H9 (cell line): ENCODE measurements around the gene FUT8. TPM values are rescaled to one million over a fixed set of nuclear protein-coding genes. Genes with fewer than 3 reads are reported as not detected.

Experiments used
- DNase-seq: peaks from one replicate; pipeline ENCODE4 v3.0.0-alpha.2; 2017
- H2AFZ ChIP-seq: one replicate; pipeline ENCODE4 v1.6.1; 2013; ENCODE audit warnings: mild to moderate bottlenecking, low read length, control low read depth, moderate library complexity
- H2AK5ac ChIP-seq: 2 replicates; pipeline ENCODE4 v1.6.1; 2013; ENCODE audit warnings: low read length, control low read depth, mixed read lengths; ENCODE audit not compliant: insufficient read length
- H2BK120ac ChIP-seq: one replicate; pipeline ENCODE4 v1.6.1; 2013; ENCODE audit warnings: low read depth, mild to moderate bottlenecking, low read length, control low read depth, inconsistent platforms; ENCODE audit not compliant: poor library complexity, severe bottlenecking
- H2BK12ac ChIP-seq: 2 replicates; pipeline ENCODE4 v1.6.1; 2013; ENCODE audit warnings: low read length, control low read depth, mixed read lengths, low read depth; ENCODE audit not compliant: insufficient read length
- H2BK15ac ChIP-seq: 2 replicates; pipeline ENCODE4 v1.6.1; 2013; ENCODE audit warnings: low read depth, low read length, control low read depth
- H2BK20ac ChIP-seq: one replicate; pipeline ENCODE4 v1.6.1; 2013; ENCODE audit warnings: low read depth, mild to moderate bottlenecking, low read length, control low read depth, inconsistent platforms; ENCODE audit not compliant: poor library complexity, severe bottlenecking
- H2BK5ac ChIP-seq: 2 replicates; pipeline ENCODE4 v1.6.1; 2013; ENCODE audit warnings: low read length, control low read depth, mixed read lengths; ENCODE audit not compliant: insufficient read length
- H3K14ac ChIP-seq: 2 replicates; pipeline ENCODE4 v1.6.1; 2013; ENCODE audit warnings: low read length, control low read depth; ENCODE audit not compliant: insufficient read depth
- H3K18ac ChIP-seq: 2 replicates; pipeline ENCODE4 v1.6.1; 2013; ENCODE audit warnings: low read depth, mild to moderate bottlenecking, mixed read lengths, low read length, control low read depth; ENCODE audit not compliant: insufficient read length
- H3K23ac ChIP-seq: 2 replicates; pipeline ENCODE4 v1.6.1; 2013; ENCODE audit warnings: low read length, control low read depth, mixed read lengths, low read depth; ENCODE audit not compliant: insufficient read length
- H3K23me2 ChIP-seq: 2 replicates; pipeline ENCODE4 v1.6.1; 2013; ENCODE audit warnings: low read depth, mild to moderate bottlenecking, mixed read lengths, low read length, control low read depth; ENCODE audit not compliant: insufficient read length, poor library complexity, severe bottlenecking
- H3K27ac ChIP-seq: 2 replicates; pipeline ENCODE4 v1.5.1; 2013; ENCODE audit warnings: low read length, control low read depth, mixed read lengths, low read depth; ENCODE audit not compliant: insufficient read length
- H3K27me3 ChIP-seq: 2 replicates; pipeline ENCODE4 v1.6.1; 2013; ENCODE audit warnings: low read length, control low read depth, inconsistent platforms; ENCODE audit not compliant: insufficient read depth
- H3K4ac ChIP-seq: 2 replicates; pipeline ENCODE4 v1.6.1; 2013; ENCODE audit warnings: low read depth, mild to moderate bottlenecking, control low read depth, inconsistent platforms, low read length, moderate library complexity
- H3K4me1 ChIP-seq: 2 replicates; pipeline ENCODE4 v1.6.1; 2013; ENCODE audit warnings: low read length, control low read depth, inconsistent platforms; ENCODE audit not compliant: insufficient read depth
- H3K4me2 ChIP-seq: 2 replicates; pipeline ENCODE4 v1.6.1; 2013; ENCODE audit warnings: low read length, control low read depth, mixed read lengths; ENCODE audit not compliant: insufficient read length, insufficient read depth
- H3K56ac ChIP-seq: 2 replicates; pipeline ENCODE4 v1.6.1; 2013; ENCODE audit warnings: low read depth, mild to moderate bottlenecking, mixed read lengths, low read length, control low read depth; ENCODE audit not compliant: insufficient read length
- H3K79me1 ChIP-seq: 2 replicates; pipeline ENCODE4 v1.6.1; 2013; ENCODE audit warnings: low read depth, mild to moderate bottlenecking, moderate library complexity, low read length, control low read depth, inconsistent platforms; ENCODE audit not compliant: insufficient read depth, poor library complexity, severe bottlenecking
- H3K79me2 ChIP-seq: 2 replicates; pipeline ENCODE4 v1.6.1; 2013; ENCODE audit warnings: low read length, control low read depth, inconsistent platforms; ENCODE audit not compliant: insufficient read depth
- H3K9ac ChIP-seq: 2 replicates; pipeline ENCODE4 v1.6.1; 2013; ENCODE audit warnings: low read length, control low read depth, mixed read lengths; ENCODE audit not compliant: insufficient read length; ENCODE audit errors: extremely low read depth
- H3K9me3 ChIP-seq: one replicate; pipeline ENCODE4 v1.6.1; 2013; ENCODE audit warnings: low read depth, low read length, inconsistent platforms; ENCODE audit not compliant: control insufficient read depth
- H3T11ph ChIP-seq: one replicate; pipeline ENCODE4 v1.6.1; 2013; ENCODE audit warnings: mild to moderate bottlenecking, low read length, control low read depth, inconsistent platforms
- H4K20me1 ChIP-seq: one replicate; pipeline ENCODE4 v1.6.1; 2013; ENCODE audit not compliant: control insufficient read depth, insufficient read length, insufficient read depth
- H4K5ac ChIP-seq: 2 replicates; pipeline ENCODE4 v1.6.1; 2013; ENCODE audit warnings: low read depth, mild to moderate bottlenecking, mixed read lengths, low read length, control low read depth; ENCODE audit not compliant: insufficient read length
- H4K8ac ChIP-seq: replicated peaks from 2 replicates; pipeline ENCODE4 v1.6.1; 2013; ENCODE audit warnings: low read length, control low read depth, mixed read lengths, low read depth; ENCODE audit not compliant: insufficient read length
- H4K91ac ChIP-seq: 2 replicates; pipeline ENCODE4 v1.6.1; 2013; ENCODE audit warnings: low read depth, mild to moderate bottlenecking, moderate library complexity, mixed read lengths, low read length, control low read depth; ENCODE audit not compliant: insufficient read length
- H3K27ac Mint-ChIP-seq, 3 experiments: 2 replicates in 2 of 3; 3 replicates in 1 of 3; pipeline ENCODE4 v1.8.0; 2020 to 2021; ENCODE audit warnings: mixed read lengths in 3 of 3, mild to moderate bottlenecking in 1 of 3, moderate library complexity in 1 of 3
- H3K27me3 Mint-ChIP-seq: 2 replicates; pipeline ENCODE4 v1.8.0; 2021; ENCODE audit warnings: low read depth, mild to moderate bottlenecking, moderate library complexity, mixed read lengths
- H3K36me3 Mint-ChIP-seq, 3 experiments: 2 replicates in 2 of 3; 3 replicates in 1 of 3; pipeline ENCODE4 v1.8.0; 2020 to 2021; ENCODE audit warnings: low read depth in 3 of 3, mixed read lengths in 3 of 3; ENCODE audit not compliant: insufficient read depth in 1 of 3
- H3K4me1 Mint-ChIP-seq, 2 experiments: 2 replicates each; pipeline ENCODE4 v1.8.0; 2020; ENCODE audit warnings: mixed read lengths in 2 of 2
- H3K4me3 Mint-ChIP-seq, 2 experiments: 2 replicates in 1 of 2; 3 replicates in 1 of 2; pipeline ENCODE4 v1.8.0; 2020 to 2021; ENCODE audit warnings: mild to moderate bottlenecking in 2 of 2, mixed read lengths in 2 of 2, moderate library complexity in 1 of 2
- H3K9me3 Mint-ChIP-seq, 2 experiments: 2 replicates in 1 of 2; 3 replicates in 1 of 2; pipeline ENCODE4 v1.8.0; 2020; ENCODE audit warnings: mild to moderate bottlenecking in 2 of 2, mixed read lengths in 2 of 2, moderate library complexity in 1 of 2
- CTCF ChIP-seq: fragments of 200-600 bp; sonication (generic); conservative IDR thresholded peaks from 3 replicates; pipeline ENCODE4 v1.8.0; 2021; ENCODE audit warnings: antibody characterized with exemption, mild to moderate bottlenecking
- WGBS: extraction: QIAGEN DNeasy Blood & Tissue Kit; methylation state at CpG from one replicate; pipeline ENCODE4 v1.1.7; 2013; ENCODE audit warnings: missing lambda C conversion rate, low lambda C conversion rate, mixed read lengths; ENCODE audit not compliant: insufficient read length; ENCODE audit errors: extremely low coverage; 5-methylcytosine and 5-hydroxymethylcytosine counted together
- total RNA-seq: library from RNA; stranded (reverse); gene quantifications from 2 replicates; pipeline ENCODE4 v1.2.1, GENCODE V29; 2021

FUT8 gene
- total RNA-seq, 1 experiment from 2014 or later: 44.3 TPM

GRCh38 chr14:65431245-65431644 lies 18.7 kb downstream of the FUT8 start:
- no peak overlapping the region for H2BK15ac ChIP-seq
- Mint-ChIP-seq H3K36me3 (peaks cover 3 to 14% (median 11%) of the 10 kb centered on the region in 3 experiments; a peak in 6 of 7 replicates), H3K4me3 (no peak overlapping the region), H3K4me1 (peaks cover 26 to 36% of the 10 kb centered on the region in 2 experiments), H3K27me3 (no peaks in the 10 kb centered on the region), H3K9me3 (peaks cover 8 to 11% of the 10 kb centered on the region in 2 experiments), H3K27ac (peak overlapping the region in 1 of 3 experiments; percentile 69; a peak in 2 of 7 replicates)
- no peak overlapping the region for H3K4me2 ChIP-seq
- no CpG with 5 or more reads among the region's 7 CpGs for WGBS
- H3K79me2 ChIP-seq: no peaks in the 10 kb centered on the region
- H4K20me1 ChIP-seq: no peaks in the 10 kb centered on the region
- H3T11ph ChIP-seq: no peak overlapping the region
- H3K56ac ChIP-seq: no peak overlapping the region
- H2BK12ac ChIP-seq: no peak overlapping the region
- no peaks in the 10 kb centered on the region for H3K23me2 ChIP-seq
- H2BK20ac ChIP-seq: no peak overlapping the region
- H3K9ac ChIP-seq: no peak overlapping the region
- TF ChIP-seq CTCF: no peak
- H3K27ac ChIP-seq: no peak overlapping the region
- no peak overlapping the region for H4K8ac ChIP-seq
- H2BK5ac ChIP-seq: no peak overlapping the region
- H4K5ac ChIP-seq: no peak overlapping the region
- no peaks in the 10 kb centered on the region for H3K27me3 ChIP-seq
- H3K4me1 ChIP-seq: 0 out of 2 replicates have a peak, but pooled peaks cover 2% of the 10 kb centered on the region
- H2AK5ac ChIP-seq: no peak overlapping the region
- no peak overlapping the region for H4K91ac ChIP-seq
- H3K4ac ChIP-seq: no peak overlapping the region
- no peak for DNase-seq
- H2BK120ac ChIP-seq: no peak overlapping the region
- no peaks in the 10 kb centered on the region for H3K9me3 ChIP-seq
- H3K14ac ChIP-seq: no peak overlapping the region
- H3K23ac ChIP-seq: no peak overlapping the region
- H2AFZ ChIP-seq: no peak overlapping the region
- no peaks in the 10 kb centered on the region for H3K79me1 ChIP-seq
- H3K18ac ChIP-seq: no peak overlapping the region
